Epithelial cell of esophagus (primary cell): ENCODE results near the gene SLC2A9.
A peak's percentile ranks its signal among the peaks of the same experiment; 100 is the strongest.

ENCODE experiments used
- DNase-seq: peaks from one replicate; pipeline ENCODE4 v3.0.0; 2010; ENCODE audit warnings: low read depth
- H3K4me3 ChIP-seq: 2 replicates; pipeline ENCODE4 v1.5.1; 2011; ENCODE audit warnings: mild to moderate bottlenecking, low read length, control low read depth
- TF ChIP-seq, protein P1 (sequence below): IDR thresholded peaks from 2 replicates; pipeline ENCODE4 v1.5.1; 2011; ENCODE audit warnings: low read depth, mild to moderate bottlenecking, low read length, control low read depth, inconsistent platforms; ENCODE audit not compliant: insufficient read depth; ENCODE audit errors: missing control alignments

The SLC2A9 gene

DNA sequence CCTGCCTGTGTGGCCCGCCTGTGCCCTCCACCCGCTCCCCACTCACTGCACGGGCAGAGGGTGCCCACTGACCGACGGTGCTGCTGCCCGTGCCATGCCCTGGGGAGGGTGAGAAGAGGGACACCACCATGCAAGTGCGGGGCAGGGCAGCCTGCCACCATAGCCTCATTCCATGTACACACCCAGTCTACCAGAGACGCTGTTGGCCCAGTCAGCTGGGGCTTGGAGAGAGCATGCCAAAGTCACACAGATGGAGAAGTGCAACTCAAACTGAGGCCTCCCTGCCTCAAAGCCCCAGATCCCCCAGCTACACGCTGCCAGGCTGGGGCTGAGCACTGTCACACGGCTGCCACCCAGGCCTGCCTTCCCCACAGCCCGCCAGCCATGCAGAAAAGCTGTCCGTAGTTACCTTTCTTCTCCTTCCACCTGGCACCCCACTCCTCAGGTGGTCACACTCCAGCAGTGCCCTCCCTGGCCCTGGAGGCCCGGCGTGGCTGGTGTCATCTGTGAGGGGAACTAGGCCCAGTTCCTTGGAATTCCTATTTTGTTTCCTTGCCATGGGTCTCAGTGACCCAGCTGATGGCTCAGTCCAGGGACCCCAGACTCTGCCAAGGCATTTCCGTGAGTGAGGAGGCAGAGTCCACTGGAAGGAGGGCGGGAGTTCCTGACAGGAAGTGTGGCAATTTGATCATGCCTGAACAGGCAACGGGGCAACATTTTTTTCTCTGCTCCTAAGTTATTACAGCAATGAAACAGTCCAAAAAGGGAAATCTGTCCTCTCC is at the start of gene SLC2A9:
Gene SLC2A9, minus strand, starts transcription at position 627 of the 782 bp plus-strand sequence. Its CDS starts 68 bp downstream, at position 559.
- DNase-seq, result peak; percentile 91
- H3K4me3 ChIP-seq, result peak within 1 kb of the TSS; percentile 44

DNA sequence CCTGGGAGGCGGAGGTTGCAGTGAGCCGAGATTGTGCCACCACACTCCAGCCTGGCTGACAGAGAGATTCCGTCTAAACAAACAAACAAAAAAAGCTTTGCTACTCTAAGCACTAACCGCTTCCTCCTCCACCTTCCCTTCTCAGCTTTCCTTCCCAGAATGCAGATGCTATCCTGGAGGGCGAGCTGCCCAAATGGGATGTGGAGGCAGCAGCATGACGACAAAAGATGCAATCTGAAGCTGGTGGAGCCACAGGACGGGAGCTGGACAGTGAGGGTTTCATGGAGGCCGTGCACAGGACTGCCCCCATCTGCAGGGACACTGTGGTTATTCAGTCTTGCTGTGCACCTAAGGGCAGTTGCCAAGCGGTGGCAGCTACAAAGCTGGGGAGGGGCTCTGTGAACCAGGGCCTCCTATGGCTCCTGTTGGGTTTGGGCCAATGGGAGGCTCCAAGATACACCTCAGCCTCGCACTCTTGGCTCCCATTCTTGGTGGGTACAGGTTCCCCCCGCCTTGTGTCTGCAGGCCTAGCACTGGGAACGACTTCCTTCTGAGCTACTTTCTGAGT is 47.9 kb upstream of the SLC2A9 start:
- TF ChIP-seq, protein P1, sequence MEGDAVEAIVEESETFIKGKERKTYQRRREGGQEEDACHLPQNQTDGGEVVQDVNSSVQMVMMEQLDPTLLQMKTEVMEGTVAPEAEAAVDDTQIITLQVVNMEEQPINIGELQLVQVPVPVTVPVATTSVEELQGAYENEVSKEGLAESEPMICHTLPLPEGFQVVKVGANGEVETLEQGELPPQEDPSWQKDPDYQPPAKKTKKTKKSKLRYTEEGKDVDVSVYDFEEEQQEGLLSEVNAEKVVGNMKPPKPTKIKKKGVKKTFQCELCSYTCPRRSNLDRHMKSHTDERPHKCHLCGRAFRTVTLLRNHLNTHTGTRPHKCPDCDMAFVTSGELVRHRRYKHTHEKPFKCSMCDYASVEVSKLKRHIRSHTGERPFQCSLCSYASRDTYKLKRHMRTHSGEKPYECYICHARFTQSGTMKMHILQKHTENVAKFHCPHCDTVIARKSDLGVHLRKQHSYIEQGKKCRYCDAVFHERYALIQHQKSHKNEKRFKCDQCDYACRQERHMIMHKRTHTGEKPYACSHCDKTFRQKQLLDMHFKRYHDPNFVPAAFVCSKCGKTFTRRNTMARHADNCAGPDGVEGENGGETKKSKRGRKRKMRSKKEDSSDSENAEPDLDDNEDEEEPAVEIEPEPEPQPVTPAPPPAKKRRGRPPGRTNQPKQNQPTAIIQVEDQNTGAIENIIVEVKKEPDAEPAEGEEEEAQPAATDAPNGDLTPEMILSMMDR, result no peak
- no peak overlapping the region for H3K4me3 ChIP-seq
- no peak for DNase-seq

More for the DNA sequence above, at the start of gene SLC2A9:
- TF ChIP-seq, protein P1, result no peak

DNA sequence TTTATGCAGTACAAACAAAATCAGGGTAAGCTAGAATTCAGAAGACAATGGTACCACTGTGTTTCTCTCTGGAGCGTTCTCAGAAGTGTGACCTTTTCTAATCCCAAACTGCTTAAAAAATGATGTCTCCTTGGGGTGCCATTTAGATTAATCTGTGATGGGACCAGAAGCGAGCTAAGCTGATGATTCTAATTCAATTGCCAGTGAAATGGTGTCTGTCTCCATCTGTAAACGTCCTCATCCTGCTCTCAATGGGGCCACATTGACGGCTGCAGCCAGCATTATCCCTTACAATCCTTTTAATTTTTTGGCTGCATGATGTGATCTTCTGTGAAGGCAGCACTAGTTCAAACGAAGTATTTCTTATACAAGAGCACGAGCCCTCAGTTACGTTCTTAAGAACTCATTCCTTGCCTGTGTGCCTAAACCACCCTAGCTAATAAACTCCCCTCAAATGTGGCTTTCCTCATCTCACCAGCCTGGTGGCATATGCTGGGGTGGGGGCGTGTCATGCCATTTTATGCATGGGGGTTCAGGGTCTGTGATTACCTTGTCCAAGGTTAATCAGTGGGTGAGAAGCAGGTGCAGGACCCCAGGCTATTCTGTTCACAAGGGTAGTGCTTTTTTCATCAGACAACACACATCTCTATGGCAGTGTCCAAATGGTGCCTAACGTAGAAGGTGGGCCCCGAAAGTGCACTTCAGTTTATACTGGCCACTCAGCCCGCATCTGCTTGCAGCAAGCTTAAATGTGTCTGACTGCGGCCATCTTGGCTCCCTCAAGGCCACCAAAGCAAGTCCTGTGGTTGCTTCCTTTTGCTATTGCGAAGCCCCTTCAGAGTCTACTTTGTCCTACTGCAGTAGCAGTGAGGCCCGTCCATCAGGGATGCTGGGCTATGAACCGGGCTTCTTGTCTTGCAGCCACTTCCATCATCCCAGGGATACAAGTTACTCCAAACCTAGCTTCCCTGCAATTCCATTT is 45.7 kb upstream of the SLC2A9 start:
- TF ChIP-seq, protein P1, result no peak
- no peak overlapping the region for H3K4me3 ChIP-seq
- DNase-seq, result no peak

DNA sequence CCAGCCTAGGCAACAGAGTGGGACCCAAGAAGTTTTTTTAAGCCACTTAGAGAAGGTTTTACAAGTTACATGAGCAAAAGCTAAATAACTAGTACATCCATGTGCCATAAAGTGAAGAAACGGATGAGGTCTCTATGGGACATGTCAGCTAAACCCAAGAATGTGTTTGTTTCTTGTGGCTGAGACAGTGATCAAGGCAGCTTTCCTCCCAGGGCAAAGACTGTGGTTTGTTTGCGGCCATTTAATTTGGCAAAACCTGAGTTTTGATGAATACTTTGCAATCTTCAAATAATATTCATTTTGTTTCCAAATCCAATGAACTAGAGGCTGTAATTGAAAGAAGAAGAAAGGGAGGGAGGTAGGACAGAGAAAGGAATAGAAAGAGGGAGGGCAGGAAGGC is 44.9 kb upstream of the SLC2A9 start:
- no peak overlapping the region for H3K4me3 ChIP-seq
- TF ChIP-seq, protein P1, result no peak
- no peak for DNase-seq

DNA sequence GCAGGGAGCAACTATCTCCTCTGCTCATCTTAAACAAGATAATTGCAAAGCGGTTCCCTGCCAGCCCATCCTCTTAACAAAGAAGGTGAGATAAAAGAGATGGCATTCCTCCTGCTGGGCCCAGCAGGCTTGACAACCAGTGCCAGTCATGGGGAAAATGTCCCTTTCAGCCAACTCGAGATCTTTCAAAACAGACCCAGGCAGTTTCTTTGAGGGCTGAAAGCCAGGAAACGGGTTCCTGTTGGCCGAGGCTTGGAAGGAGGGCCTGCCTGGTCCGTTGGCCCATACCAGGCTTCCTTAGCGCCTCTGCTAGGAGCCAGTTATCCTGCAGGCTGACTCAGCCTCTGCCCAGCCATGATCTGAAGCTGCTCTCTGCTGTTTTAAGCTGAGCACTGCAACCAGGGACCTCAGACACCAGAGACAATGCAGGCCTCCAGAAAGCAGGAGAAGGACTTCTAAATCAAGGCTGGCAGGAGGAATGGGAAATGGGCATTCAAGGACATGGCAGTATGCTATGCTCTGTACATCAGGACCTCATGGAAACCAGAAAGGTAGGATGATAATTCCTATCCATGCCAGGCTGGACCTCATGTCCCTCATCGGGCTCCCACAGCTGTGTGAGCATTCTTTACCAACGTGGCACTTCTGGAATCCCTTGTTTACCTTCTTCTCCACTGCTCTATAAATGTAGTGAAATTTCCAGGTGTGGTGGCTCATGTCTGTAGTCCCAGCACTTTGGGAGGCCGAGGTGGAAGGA is 42.4 kb upstream of the SLC2A9 start:
- no peak overlapping the region for H3K4me3 ChIP-seq
- DNase-seq, result peak; percentile 88
- TF ChIP-seq, protein P1, result peak; percentile 96

DNA sequence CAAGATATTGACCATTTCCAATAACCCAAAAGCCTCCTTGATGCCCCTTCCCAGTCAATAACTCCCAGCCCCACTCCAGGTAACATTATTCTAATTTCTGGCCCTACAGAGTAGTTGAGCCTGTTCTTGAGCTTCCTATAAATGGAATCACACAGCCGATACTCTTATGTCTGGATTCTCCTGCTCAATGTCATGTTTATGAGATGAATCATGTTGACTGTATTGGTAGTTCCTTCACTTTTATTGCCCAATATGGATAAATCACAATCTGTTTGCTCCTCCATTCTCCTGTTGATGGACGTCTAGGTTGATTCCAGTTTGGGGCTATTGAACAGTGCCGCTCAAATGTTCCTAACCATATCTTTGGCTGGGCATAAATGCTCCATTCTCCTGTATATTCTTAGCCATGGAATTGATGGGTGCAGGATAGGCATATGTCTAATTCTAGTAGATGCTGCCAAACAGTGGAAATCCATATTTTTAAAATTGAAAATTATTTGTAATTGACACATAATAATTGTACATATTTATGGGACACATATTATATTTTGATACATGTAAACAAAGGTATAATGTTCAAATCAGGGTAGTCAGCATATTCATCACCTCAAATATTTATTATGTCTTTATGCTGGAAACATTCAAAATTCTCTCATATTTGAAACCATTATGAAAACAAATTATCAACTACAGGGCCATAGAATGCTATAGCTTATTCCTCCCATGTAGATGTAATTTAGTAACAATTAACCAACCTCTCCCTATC is 40.5 kb upstream of the SLC2A9 start:
- no peak overlapping the region for H3K4me3 ChIP-seq
- peak; percentile 92 for DNase-seq
- TF ChIP-seq, protein P1, result no peak
